Measurements from ENCODE around the gene PIGP. TPM values are rescaled to one million over a fixed set of nuclear protein-coding genes. Genes with fewer than 3 reads are reported as not detected.

Gene PIGP
- total RNA-seq, 3 donors from 2014 or later = 14.7 to 29.6 (median 25.5) TPM

GRCh38 chr21:37017951-37018679 is 54.8 kb downstream of the PIGP start:
- intact Hi-C loops (cut with DNase I; ENCODE audit: low total_unique reads) = no loop called here
- no peaks in the 10 kb centered on the region for H3K9me3 ChIP-seq
- no peaks in the 10 kb centered on the region for H3K27me3 ChIP-seq
- no peaks in the 10 kb centered on the region for H3K4me1 ChIP-seq
- H3K27ac ChIP-seq = no peak overlapping the region
- no peaks in the 10 kb centered on the region for H3K36me3 ChIP-seq
- no peak overlapping the region for H3K4me3 ChIP-seq
- DNase-seq (ENCODE audit: low spot score in 2 of 2) = no peak
- TF ChIP-seq POLR2A (IDR thresholded peaks at IDR 0.05) (no peak), POLR2AphosphoS5 (IDR thresholded peaks at IDR 0.05) (no peak), CTCF (IDR thresholded peaks at IDR 0.05) (no peak)

Other genes starting within 250 kb of the PIGP start
- 10 to 100 TPM; 19.5 to 26.2 (median 20.3) TPM for gene HLCS, start 106.4 kb downstream of the PIGP start, total RNA-seq
- under 1 TPM in 2 of 3 donors, not detected in 1; 0.16 to 0.44 TPM for gene RIPPLY3, start 66.4 kb downstream of the PIGP start, total RNA-seq
- gene TTC3, start 183 bp upstream of the PIGP start, total RNA-seq = 100 to 1,000 TPM; 179 to 269 (median 249) TPM
- 10 to 100 TPM; 43.9 to 84.5 (median 60.6) TPM for gene VPS26C, start 194.3 kb upstream of the PIGP start, total RNA-seq

All from breast epithelium (tissue), 4 donors.